GM12874 (cell line): ENCODE data around the gene FOXJ2.

Experiments
- CTCF ChIP-seq: IDR thresholded peaks from 2 replicates; pipeline ENCODE4 v1.5.1; 2011; ENCODE audit warnings: low read depth, mild to moderate bottlenecking, control low read depth, low read length, moderate library complexity; ENCODE audit not compliant: insufficient read depth

Gene FOXJ2

DNA sequence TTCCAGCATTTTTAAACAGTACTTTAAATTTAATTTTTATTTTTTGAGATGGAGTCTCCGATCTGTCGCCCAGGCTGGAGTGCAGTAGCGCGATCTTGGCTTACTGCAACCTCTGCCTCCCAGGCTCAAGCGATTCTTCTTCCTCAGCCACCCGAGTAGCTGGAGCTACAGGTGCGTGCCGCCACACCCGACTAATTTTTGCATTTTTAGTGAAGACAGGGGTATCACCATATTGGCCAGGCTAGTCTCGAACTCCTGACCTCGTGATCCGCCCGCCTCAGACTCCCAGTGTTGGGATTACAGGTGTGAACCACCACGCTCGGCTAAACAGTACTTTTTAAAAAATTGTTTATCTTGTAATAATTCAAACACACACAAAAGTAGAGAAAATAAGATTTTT is 4.2 kb upstream of the FOXJ2 start:
- no peak for TF ChIP-seq CTCF

DNA sequence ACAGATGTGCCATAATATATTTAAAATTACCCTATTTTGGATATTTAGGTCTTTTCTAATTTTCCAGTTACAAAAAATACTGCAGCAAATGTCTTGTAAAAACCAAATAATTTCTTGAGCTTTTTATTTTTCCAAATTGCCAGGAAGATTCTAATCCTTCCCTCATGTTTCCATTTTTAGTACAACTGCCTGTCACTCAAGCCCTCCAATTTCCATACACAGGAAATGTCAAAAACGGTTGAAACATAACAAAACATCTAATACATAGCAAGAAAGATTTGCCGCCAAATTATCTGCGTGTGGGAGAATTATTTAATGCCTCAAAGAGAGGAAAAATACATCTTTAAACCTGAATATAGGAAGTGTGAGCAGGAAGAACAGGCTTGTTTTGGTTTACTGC is 2.3 kb upstream of the FOXJ2 start:
- no peak for TF ChIP-seq CTCF

DNA sequence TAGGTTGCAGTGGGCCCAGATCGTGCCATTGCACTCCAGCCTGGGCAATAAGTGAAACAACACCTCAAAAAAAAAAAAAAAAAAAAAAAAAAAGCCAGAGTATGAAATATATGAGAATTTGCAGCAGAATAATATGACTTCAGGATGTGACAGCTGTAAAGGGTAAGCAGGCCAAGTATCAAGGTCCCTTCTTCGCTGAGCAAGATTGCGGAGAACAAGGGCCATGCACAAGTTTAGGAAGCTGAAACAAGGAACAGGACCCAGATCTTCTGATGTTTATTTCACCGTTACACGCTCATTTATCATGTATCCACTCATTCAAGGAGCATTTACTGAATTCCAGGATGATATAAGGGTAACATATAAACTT is 659 bp upstream of the FOXJ2 start:
- TF ChIP-seq CTCF: no peak

GRCh38 chr12:8033153-8034044 is 883 bp downstream of the FOXJ2 start:
- TF ChIP-seq CTCF: no peak

DNA sequence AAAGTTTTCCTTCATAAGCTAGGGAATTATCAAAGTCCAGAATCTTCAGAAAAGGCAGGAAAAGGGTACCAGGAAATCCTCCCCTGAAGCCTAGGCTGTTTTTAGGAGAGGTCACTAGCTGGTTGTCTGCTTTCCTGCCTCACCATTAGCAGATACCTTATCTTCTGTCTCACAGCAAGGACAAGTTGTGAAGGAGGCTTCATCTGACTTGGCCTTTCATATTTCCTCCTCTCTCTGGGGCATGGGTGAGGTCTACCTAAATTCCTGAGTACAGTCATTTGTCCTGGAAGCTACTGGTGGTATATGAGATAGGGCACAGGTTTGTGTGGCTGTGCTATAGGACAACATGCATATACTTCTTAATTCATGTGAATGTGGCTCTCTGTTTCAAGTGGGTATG is 2.3 kb downstream of the FOXJ2 start:
- no peak for TF ChIP-seq CTCF

DNA sequence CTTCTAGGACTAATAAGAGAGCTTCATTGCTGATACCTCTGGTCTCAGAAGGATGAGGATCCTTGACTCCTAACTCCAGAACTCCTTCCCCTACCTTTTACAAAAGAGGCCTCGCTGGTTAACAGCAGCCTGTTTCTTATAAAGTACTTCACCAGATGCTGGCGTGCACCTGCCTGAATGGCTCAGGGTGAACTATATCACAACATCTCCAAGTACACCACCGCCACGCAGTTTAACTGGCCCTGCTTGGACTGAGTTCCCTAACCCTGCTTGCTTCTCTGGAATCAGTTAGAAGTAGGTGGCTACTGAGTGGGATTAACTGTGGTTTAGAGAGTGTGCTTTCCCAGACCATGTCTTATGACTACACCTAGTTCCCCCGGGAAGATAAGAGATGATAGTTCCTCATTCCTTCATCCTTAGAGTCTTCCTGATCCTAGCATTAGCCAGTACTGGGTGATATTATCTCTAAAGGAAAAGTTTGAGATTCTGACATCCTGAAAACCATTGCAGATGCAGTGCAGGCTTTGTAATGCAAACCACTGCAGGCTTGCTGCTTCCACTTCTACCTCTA is 3.0 kb downstream of the FOXJ2 start:
- TF ChIP-seq CTCF: no peak

- no peak for TF ChIP-seq CTCF
Measured at GRCh38 chr12:8036346-8036745, 3.8 kb downstream of the FOXJ2 start.
